ENCODE results near the gene PPP3CA. TPM values are rescaled to one million over a fixed set of nuclear protein-coding genes. Genes with fewer than 3 reads are reported as not detected.

The PPP3CA gene
- total and polyA plus RNA-seq, 2 experiments from 2014 or later, result 27.0 to 45.2 TPM

DNA sequence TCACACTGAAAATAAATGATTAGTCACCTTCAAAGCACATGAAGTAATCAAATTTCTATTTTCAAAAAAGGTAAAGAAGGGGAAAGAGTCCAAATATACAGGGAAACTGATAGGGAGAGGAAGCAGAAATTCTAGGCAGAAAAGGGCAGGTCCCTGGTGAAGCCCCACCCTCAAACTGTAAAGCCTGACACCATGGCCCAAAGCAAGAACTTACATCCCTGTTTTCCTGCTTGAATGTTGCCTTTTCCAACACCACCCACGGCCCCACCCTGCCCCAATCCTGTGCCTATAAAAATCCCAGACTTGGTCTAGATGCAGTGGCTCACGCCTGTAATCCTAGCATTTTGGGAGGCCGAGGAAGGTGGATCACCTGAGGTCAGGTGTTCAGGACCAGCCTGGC is 361.8 kb downstream of the PPP3CA start (continued):
- TF ChIP-seq JUNB (IDR thresholded peaks at IDR 0.05; ENCODE audit: unreplicated experiment), result no peak
- TF ChIP-seq, protein P1, sequence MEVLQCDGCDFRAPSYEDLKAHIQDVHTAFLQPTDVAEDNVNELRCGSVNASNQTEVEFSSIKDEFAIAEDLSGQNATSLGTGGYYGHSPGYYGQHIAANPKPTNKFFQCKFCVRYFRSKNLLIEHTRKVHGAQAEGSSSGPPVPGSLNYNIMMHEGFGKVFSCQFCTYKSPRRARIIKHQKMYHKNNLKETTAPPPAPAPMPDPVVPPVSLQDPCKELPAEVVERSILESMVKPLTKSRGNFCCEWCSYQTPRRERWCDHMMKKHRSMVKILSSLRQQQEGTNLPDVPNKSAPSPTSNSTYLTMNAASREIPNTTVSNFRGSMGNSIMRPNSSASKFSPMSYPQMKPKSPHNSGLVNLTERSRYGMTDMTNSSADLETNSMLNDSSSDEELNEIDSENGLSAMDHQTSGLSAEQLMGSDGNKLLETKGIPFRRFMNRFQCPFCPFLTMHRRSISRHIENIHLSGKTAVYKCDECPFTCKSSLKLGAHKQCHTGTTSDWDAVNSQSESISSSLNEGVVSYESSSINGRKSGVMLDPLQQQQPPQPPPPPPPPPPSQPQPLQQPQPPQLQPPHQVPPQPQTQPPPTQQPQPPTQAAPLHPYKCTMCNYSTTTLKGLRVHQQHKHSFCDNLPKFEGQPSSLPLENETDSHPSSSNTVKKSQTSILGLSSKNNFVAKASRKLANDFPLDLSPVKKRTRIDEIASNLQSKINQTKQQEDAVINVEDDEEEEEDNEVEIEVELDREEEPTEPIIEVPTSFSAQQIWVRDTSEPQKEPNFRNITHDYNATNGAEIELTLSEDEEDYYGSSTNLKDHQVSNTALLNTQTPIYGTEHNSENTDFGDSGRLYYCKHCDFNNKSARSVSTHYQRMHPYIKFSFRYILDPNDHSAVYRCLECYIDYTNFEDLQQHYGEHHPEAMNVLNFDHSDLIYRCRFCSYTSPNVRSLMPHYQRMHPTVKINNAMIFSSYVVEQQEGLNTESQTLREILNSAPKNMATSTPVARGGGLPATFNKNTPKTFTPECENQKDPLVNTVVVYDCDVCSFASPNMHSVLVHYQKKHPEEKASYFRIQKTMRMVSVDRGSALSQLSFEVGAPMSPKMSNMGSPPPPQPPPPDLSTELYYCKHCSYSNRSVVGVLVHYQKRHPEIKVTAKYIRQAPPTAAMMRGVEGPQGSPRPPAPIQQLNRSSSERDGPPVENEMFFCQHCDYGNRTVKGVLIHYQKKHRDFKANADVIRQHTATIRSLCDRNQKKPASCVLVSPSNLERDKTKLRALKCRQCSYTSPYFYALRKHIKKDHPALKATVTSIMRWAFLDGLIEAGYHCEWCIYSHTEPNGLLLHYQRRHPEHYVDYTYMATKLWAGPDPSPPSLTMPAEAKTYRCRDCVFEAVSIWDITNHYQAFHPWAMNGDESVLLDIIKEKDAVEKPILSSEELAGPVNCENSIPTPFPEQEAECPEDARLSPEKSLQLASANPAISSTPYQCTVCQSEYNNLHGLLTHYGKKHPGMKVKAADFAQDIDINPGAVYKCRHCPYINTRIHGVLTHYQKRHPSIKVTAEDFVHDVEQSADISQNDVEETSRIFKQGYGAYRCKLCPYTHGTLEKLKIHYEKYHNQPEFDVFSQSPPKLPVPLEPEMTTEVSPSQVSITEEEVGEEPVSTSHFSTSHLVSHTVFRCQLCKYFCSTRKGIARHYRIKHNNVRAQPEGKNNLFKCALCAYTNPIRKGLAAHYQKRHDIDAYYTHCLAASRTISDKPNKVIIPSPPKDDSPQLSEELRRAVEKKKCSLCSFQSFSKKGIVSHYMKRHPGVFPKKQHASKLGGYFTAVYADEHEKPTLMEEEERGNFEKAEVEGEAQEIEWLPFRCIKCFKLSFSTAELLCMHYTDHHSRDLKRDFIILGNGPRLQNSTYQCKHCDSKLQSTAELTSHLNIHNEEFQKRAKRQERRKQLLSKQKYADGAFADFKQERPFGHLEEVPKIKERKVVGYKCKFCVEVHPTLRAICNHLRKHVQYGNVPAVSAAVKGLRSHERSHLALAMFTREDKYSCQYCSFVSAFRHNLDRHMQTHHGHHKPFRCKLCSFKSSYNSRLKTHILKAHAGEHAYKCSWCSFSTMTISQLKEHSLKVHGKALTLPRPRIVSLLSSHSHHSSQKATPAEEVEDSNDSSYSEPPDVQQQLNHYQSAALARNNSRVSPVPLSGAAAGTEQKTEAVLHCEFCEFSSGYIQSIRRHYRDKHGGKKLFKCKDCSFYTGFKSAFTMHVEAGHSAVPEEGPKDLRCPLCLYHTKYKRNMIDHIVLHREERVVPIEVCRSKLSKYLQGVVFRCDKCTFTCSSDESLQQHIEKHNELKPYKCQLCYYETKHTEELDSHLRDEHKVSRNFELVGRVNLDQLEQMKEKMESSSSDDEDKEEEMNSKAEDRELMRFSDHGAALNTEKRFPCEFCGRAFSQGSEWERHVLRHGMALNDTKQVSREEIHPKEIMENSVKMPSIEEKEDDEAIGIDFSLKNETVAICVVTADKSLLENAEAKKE (CRISPR knock-in tag; IDR thresholded peaks at IDR 0.05), result no peak

DNA sequence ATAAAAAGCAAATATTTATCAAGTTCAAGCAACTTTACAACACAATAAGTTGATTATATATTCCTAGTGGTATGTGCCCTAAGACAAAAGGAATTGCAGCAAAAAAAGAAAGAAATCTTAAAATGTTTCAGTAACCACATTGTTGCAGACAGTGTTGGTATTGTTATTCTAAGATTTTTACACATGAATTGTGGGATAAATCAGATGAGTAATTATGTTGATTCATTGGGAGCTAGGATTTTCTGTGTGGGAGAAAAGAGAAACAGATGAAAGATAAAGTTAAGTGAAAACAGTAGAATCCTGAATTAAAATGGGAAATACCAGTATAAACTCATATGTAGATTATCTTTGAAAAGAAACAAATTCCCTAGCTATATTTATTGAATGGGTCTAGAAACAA is 362.4 kb downstream of the PPP3CA start:
- Histone ChIP-seq H3K36me3 (ENCODE audit: insufficient read depth) (no peaks in the 10 kb centered on the region), H3K27me3 (ENCODE audit: insufficient read depth) (no peaks in the 10 kb centered on the region), H3K4me3 (no peak overlapping the region), H3K27ac (ENCODE audit: low read depth) (no peak overlapping the region; the same call in 1 of the 2 replicates), H3K4me2 (0 out of 2 replicates have a peak overlapping the region, but pooled peaks have one; percentile 2), H3K79me2 (replicated peaks; ENCODE audit: insufficient read depth) (no peaks in the 10 kb centered on the region), H3K4me1 (ENCODE audit: insufficient read depth) (peaks cover 16% of the 10 kb centered on the region), H3K9me2 (ENCODE audit: insufficient read depth) (0 out of 2 replicates have a peak, but pooled peaks cover 3% of the 10 kb centered on the region), H2AFZ (no peak overlapping the region), H4K20me1 (replicated peaks; ENCODE audit: insufficient read depth) (no peaks in the 10 kb centered on the region), H3F3A (replicated peaks; ENCODE audit: low read depth) (no peaks in the 10 kb centered on the region)
- Mint-ChIP-seq H3K36me3 (ENCODE audit: low read depth) (no peaks in the 10 kb centered on the region), H3K27ac (peak overlapping the region; percentile 47; the same call in 1 of the 2 replicates), H3K4me3 (no peak overlapping the region), H3K27me3 (ENCODE audit: insufficient read depth, low read depth, poor library complexity) (peaks cover 2% of the 10 kb centered on the region), H3K9me3 (no peaks in the 10 kb centered on the region; the same call in 2 of the 3 replicates), H3K4me1 (peaks cover 38% of the 10 kb centered on the region)
- DNase-seq (ENCODE audit: low spot score) (no peak), ATAC-seq (no peak)
- TF ChIP-seq, protein P2, sequence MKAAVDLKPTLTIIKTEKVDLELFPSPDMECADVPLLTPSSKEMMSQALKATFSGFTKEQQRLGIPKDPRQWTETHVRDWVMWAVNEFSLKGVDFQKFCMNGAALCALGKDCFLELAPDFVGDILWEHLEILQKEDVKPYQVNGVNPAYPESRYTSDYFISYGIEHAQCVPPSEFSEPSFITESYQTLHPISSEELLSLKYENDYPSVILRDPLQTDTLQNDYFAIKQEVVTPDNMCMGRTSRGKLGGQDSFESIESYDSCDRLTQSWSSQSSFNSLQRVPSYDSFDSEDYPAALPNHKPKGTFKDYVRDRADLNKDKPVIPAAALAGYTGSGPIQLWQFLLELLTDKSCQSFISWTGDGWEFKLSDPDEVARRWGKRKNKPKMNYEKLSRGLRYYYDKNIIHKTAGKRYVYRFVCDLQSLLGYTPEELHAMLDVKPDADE (IDR thresholded peaks at IDR 0.05), result no peak
- TF ChIP-seq, protein P3, sequence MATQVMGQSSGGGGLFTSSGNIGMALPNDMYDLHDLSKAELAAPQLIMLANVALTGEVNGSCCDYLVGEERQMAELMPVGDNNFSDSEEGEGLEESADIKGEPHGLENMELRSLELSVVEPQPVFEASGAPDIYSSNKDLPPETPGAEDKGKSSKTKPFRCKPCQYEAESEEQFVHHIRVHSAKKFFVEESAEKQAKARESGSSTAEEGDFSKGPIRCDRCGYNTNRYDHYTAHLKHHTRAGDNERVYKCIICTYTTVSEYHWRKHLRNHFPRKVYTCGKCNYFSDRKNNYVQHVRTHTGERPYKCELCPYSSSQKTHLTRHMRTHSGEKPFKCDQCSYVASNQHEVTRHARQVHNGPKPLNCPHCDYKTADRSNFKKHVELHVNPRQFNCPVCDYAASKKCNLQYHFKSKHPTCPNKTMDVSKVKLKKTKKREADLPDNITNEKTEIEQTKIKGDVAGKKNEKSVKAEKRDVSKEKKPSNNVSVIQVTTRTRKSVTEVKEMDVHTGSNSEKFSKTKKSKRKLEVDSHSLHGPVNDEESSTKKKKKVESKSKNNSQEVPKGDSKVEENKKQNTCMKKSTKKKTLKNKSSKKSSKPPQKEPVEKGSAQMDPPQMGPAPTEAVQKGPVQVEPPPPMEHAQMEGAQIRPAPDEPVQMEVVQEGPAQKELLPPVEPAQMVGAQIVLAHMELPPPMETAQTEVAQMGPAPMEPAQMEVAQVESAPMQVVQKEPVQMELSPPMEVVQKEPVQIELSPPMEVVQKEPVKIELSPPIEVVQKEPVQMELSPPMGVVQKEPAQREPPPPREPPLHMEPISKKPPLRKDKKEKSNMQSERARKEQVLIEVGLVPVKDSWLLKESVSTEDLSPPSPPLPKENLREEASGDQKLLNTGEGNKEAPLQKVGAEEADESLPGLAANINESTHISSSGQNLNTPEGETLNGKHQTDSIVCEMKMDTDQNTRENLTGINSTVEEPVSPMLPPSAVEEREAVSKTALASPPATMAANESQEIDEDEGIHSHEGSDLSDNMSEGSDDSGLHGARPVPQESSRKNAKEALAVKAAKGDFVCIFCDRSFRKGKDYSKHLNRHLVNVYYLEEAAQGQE (IDR thresholded peaks at IDR 0.05; ENCODE audit: unreplicated experiment), result no peak
- TF ChIP-seq CREB1 (CRISPR knock-in tag; IDR thresholded peaks at IDR 0.05; ENCODE audit: low read depth) (no peak), POLR2AphosphoS5 (IDR thresholded peaks at IDR 0.05; ENCODE audit: low read depth) (no peak), ZNF114 (CRISPR knock-in tag; IDR thresholded peaks at IDR 0.05) (no peak), NANOG (IDR thresholded peaks at IDR 0.05; ENCODE audit: borderline replicate concordance) (no peak), JUNB (IDR thresholded peaks at IDR 0.05; ENCODE audit: unreplicated experiment) (no peak), ZNF331 (CRISPR knock-in tag; IDR thresholded peaks at IDR 0.05; ENCODE audit: low read depth) (no peak)
- TF ChIP-seq, protein P4, sequence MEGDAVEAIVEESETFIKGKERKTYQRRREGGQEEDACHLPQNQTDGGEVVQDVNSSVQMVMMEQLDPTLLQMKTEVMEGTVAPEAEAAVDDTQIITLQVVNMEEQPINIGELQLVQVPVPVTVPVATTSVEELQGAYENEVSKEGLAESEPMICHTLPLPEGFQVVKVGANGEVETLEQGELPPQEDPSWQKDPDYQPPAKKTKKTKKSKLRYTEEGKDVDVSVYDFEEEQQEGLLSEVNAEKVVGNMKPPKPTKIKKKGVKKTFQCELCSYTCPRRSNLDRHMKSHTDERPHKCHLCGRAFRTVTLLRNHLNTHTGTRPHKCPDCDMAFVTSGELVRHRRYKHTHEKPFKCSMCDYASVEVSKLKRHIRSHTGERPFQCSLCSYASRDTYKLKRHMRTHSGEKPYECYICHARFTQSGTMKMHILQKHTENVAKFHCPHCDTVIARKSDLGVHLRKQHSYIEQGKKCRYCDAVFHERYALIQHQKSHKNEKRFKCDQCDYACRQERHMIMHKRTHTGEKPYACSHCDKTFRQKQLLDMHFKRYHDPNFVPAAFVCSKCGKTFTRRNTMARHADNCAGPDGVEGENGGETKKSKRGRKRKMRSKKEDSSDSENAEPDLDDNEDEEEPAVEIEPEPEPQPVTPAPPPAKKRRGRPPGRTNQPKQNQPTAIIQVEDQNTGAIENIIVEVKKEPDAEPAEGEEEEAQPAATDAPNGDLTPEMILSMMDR (conservative IDR thresholded peaks at IDR 0.05; ENCODE audit: low read depth in 2 of 2), result no peak
